Natural killer cell treated with Interleukin-12 subunit alpha and Interleukin-12 subunit beta and Interleukin-15 and Interleukin-18, amount 100 ng/mL, for 72 hours (primary cell): Measurements from ENCODE around the gene NBPF26. TPM values are rescaled to one million over a fixed set of nuclear protein-coding genes. Genes with fewer than 3 reads are reported as not detected.
"Not testable (repeated sequence)": the region's sequence is repeated elsewhere in the genome, so short reads cannot be mapped to it uniquely, and the experiment has no call there.

Source experiments
- ATAC-seq, 2 donors: fragments of 150-1000 bp; cut with Tn5 transposase in 1 of 2; sonication (Bioruptor Pico), chemical (Tn5 transposase) in 1 of 2; 2 replicates each; pipeline ENCODE4 v1.10.0; 2021
- DNase-seq: peaks from one replicate; pipeline ENCODE4 v3.0.0; 2022; ENCODE audit warnings: low spot score
- H3K27ac Mint-ChIP-seq, 2 donors: 1 replicate in 1 of 2; 2 replicates in 1 of 2; pipeline ENCODE4 v1.8.0; 2022; ENCODE audit warnings: mixed read lengths in 2 of 2, mild to moderate bottlenecking in 1 of 2, moderate library complexity in 1 of 2
- H3K27me3 Mint-ChIP-seq, 2 donors: 1 replicate in 1 of 2; 2 replicates in 1 of 2; pipeline ENCODE4 v1.8.0; 2022; ENCODE audit warnings: mixed read lengths in 2 of 2
- H3K36me3 Mint-ChIP-seq: one replicate; pipeline ENCODE4 v1.8.0; 2022; ENCODE audit warnings: mixed read lengths
- H3K4me1 Mint-ChIP-seq, 2 donors: 1 replicate in 1 of 2; 2 replicates in 1 of 2; pipeline ENCODE4 v1.8.0; 2022; ENCODE audit warnings: low read depth in 2 of 2, mixed read lengths in 2 of 2, mild to moderate bottlenecking in 1 of 2
- H3K4me3 Mint-ChIP-seq: one replicate; pipeline ENCODE4 v1.8.0; 2022; ENCODE audit warnings: mixed read lengths
- H3K9me3 Mint-ChIP-seq: 2 replicates; pipeline ENCODE4 v1.8.0; 2022; ENCODE audit warnings: mixed read lengths
- total RNA-seq, 2 donors: library from RNA; stranded (reverse); gene quantifications; one replicate each; pipeline ENCODE4 v1.2.3, GENCODE V29; 2022

The NBPF26 gene
- total RNA-seq, 2 donors from 2014 or later, result 8.5 to 18.4 TPM

- not testable (repeated sequence) for H3K9me3 Mint-ChIP-seq, H3K4me1 Mint-ChIP-seq, H3K4me3 Mint-ChIP-seq, DNase-seq, H3K36me3 Mint-ChIP-seq, H3K27me3 Mint-ChIP-seq, ATAC-seq, H3K27ac Mint-ChIP-seq
Observed at GRCh38 chr1:120826623-120827022, 102.9 kb downstream of the NBPF26 start.

GRCh38 chr1:120844186-120844944 is 120.6 kb downstream of the NBPF26 start:
- not testable (repeated sequence) for H3K9me3 Mint-ChIP-seq, ATAC-seq, H3K4me3 Mint-ChIP-seq, H3K4me1 Mint-ChIP-seq, H3K36me3 Mint-ChIP-seq, H3K27me3 Mint-ChIP-seq
- H3K27ac Mint-ChIP-seq, result peak overlapping the region in 1 of 2 donors; percentile 96
- DNase-seq, result peak; percentile 77

DNA sequence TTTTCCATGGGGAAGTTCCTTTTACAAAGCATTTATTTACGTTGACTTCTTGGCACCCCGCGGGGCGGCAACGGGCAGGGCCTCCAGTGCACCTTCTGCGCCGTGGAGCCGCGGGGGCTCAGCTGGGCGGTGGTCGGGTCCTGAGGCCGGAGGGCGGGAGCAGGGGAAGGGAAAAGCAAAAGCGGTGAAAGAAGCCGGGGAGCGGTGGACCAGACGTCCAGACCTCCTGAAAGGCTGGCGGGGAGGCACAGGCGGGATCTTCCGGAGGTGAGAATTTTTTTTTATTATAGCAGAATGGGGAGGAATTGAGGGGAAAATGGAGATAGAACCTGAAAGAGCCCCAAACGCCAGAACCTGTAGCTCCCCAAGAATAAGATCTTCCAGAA is 121.2 kb downstream of the NBPF26 start:
- H3K9me3 Mint-ChIP-seq, H3K27ac Mint-ChIP-seq, H3K4me1 Mint-ChIP-seq, H3K27me3 Mint-ChIP-seq, H3K36me3 Mint-ChIP-seq, DNase-seq, H3K4me3 Mint-ChIP-seq, ATAC-seq: not testable (repeated sequence)

GRCh38 chr1:120849400-120850286 is 125.9 kb downstream of the NBPF26 start:
- H3K4me3 Mint-ChIP-seq, H3K9me3 Mint-ChIP-seq, H3K36me3 Mint-ChIP-seq, H3K4me1 Mint-ChIP-seq, H3K27me3 Mint-ChIP-seq: not testable (repeated sequence)
- H3K27ac Mint-ChIP-seq, result peak overlapping the region in 1 of 2 donors; percentile 94
- DNase-seq (peak; percentile 60), ATAC-seq (peak; percentile 76 to 88)

DNA sequence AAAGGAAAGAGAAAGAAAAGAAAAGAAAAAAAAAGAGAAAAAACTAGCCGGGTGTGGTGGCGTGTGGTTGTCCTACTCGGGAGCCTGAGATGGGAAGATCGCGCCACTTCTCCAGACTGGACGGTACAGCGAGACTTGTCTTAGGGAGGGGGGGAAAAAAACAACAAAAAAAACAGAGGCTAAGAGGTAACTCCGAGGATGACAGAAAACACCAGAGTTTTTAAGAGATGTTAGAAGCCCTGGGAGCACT is 126.5 kb downstream of the NBPF26 start:
- not testable (repeated sequence) for H3K9me3 Mint-ChIP-seq, H3K36me3 Mint-ChIP-seq, H3K27me3 Mint-ChIP-seq, ATAC-seq, H3K4me3 Mint-ChIP-seq, H3K4me1 Mint-ChIP-seq
- DNase-seq, result peak; percentile 66
- H3K27ac Mint-ChIP-seq, result peak overlapping the region in 1 of 2 donors; percentile 94

GRCh38 chr1:120850537-120851421 is 127.0 kb downstream of the NBPF26 start:
- Mint-ChIP-seq H3K4me1 (peaks cover 0 to 11% of the 10 kb centered on the region in 2 donors), H3K27ac (peak overlapping the region in 1 of 2 donors; percentile 94)
- DNase-seq (peak; percentile 80), ATAC-seq (peak; percentile 87 to 92)
- H3K36me3 Mint-ChIP-seq, H3K27me3 Mint-ChIP-seq, H3K4me3 Mint-ChIP-seq, H3K9me3 Mint-ChIP-seq: not testable (repeated sequence)

DNA sequence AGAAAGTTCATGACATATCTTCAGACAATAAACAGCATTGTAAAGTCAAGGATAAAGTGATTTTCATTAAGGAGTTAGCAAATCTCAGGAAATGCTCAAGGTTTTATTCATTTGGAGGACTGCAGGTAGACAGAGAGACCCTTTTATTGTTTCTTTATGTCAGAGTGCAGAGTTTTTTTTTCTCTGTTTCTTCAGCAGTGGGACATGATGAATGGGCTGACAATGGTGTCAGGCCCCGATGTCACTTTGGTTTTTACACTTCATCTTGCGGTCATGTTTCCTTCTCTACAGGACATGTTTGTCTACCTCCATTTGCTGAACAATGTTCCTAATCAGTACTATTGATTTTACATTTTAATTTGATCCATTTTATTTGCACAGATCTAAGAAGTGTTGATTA is 134.4 kb downstream of the NBPF26 start:
- not testable (repeated sequence) for ATAC-seq, DNase-seq, H3K4me3 Mint-ChIP-seq, H3K9me3 Mint-ChIP-seq, H3K27me3 Mint-ChIP-seq, H3K27ac Mint-ChIP-seq, H3K4me1 Mint-ChIP-seq, H3K36me3 Mint-ChIP-seq

DNA sequence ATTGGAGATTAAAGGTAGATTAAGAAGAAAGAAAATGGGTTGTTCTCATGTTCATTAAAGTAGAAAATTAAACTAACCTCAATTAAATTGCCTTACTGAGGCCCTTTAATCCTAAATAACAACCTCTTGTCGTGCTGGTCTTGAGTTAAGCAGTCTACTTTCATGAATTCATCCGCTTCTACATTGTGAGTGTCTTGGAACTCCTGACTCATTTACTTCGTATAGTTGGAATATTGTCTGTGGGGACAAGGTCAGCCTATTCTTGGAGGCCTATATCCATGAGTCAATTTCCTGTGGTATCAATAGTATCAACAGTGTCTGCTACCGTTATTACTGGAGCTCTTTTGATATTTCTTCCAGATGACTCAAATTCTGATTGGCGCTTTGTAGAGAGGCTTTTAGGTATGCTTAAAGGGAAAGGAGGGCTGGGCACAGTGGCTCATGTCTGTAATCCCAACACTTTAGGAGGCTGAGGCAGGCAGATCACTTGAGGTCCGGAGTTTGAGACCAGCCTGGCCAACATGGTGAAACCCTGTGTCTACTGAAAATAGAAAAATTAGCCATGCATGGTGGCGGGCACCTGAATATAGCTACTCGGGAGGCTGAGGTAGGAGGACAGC is 136.0 kb downstream of the NBPF26 start:
- H3K4me1 Mint-ChIP-seq, H3K36me3 Mint-ChIP-seq, ATAC-seq, H3K27me3 Mint-ChIP-seq, DNase-seq, H3K4me3 Mint-ChIP-seq, H3K27ac Mint-ChIP-seq, H3K9me3 Mint-ChIP-seq: not testable (repeated sequence)

DNA sequence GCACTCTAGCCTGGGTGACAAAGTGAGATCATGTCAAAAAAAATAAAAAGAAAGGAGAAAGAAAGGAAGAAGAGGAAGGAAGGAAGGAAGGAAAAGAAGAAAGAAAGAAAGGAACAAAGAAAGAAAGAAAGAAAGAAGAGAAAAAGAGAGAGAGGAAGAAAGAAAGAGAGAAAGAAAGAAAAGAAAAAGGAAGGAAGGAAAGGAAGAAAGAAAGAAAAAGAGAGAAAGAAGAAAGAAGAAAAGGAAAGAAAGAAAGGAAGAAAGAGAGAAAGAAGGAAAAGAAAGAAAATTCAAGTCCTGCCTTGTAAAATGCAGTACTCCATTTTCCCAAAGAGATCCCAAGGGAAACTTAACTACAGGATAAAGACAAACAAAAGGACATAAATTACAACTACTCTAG is 154.5 kb downstream of the NBPF26 start:
- H3K4me1 Mint-ChIP-seq, DNase-seq, ATAC-seq, H3K36me3 Mint-ChIP-seq, H3K27me3 Mint-ChIP-seq, H3K9me3 Mint-ChIP-seq, H3K4me3 Mint-ChIP-seq, H3K27ac Mint-ChIP-seq: not testable (repeated sequence)

- not testable (repeated sequence) for H3K9me3 Mint-ChIP-seq, H3K36me3 Mint-ChIP-seq, H3K27ac Mint-ChIP-seq, DNase-seq, ATAC-seq, H3K27me3 Mint-ChIP-seq, H3K4me1 Mint-ChIP-seq, H3K4me3 Mint-ChIP-seq
Observed at GRCh38 chr1:120880056-120880455, 156.3 kb downstream of the NBPF26 start.

DNA sequence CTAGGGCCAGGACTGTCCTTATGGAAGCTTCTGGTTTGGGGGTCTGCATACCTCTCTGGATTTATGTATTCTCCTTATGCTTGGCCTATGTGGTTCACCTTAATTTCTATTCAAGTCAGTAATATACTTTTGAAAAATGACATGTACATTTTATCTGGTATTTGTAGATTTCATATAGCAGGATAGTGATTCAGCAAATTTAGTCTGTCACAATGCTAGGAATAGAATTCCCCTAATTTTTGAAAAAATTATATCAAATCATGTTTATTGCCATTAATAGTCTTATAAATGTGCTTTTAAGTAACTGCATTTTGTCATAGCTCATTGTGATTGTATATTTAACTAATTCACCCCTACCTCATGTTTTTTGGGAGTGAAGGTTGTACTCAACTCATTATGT is 158.2 kb downstream of the NBPF26 start:
- H3K4me1 Mint-ChIP-seq, result not testable (repeated sequence)

More for the DNA sequence above, 158.2 kb downstream of the NBPF26 start:
- ATAC-seq, H3K4me3 Mint-ChIP-seq, H3K27ac Mint-ChIP-seq, DNase-seq, H3K9me3 Mint-ChIP-seq, H3K36me3 Mint-ChIP-seq, H3K27me3 Mint-ChIP-seq: not testable (repeated sequence)
